Osteoblast (primary cell): ENCODE results near the gene MUL1. TPM values are rescaled to one million over a fixed set of nuclear protein-coding genes. Genes with fewer than 3 reads are reported as not detected.

Experiments used
- DNase-seq: peaks from one replicate; pipeline ENCODE4 v3.0.0; 2011; ENCODE audit warnings: low spot score, mixed read lengths; ENCODE audit not compliant: insufficient read length; ENCODE audit errors: missing footprints
- H2AFZ ChIP-seq: 2 replicates; pipeline ENCODE4 v1.6.0; 2011; ENCODE audit warnings: mild to moderate bottlenecking, low read length
- H3K27ac ChIP-seq: 2 replicates; pipeline ENCODE4 v1.5.1; 2011; ENCODE audit warnings: mild to moderate bottlenecking, low read depth, low read length, moderate library complexity
- H3K27me3 ChIP-seq: 2 replicates; pipeline ENCODE4 v1.6.0; 2012; ENCODE audit warnings: mild to moderate bottlenecking, control low read depth, inconsistent platforms, low read length, moderate library complexity; ENCODE audit not compliant: insufficient read depth
- H3K36me3 ChIP-seq: 2 replicates; pipeline ENCODE4 v1.5.1; 2011; ENCODE audit warnings: mild to moderate bottlenecking, low read length, control low read depth, moderate library complexity; ENCODE audit not compliant: insufficient read depth
- H3K4me1 ChIP-seq: 2 replicates; pipeline ENCODE4 v1.5.1; 2011; ENCODE audit warnings: mild to moderate bottlenecking, low read length, control low read depth, moderate library complexity; ENCODE audit not compliant: insufficient read depth
- H3K4me2 ChIP-seq: 2 replicates; pipeline ENCODE4 v1.6.0; 2011; ENCODE audit warnings: mild to moderate bottlenecking, low read length; ENCODE audit not compliant: insufficient read depth
- H3K4me3 ChIP-seq: fragments of 200-600 bp; sonication (generic); 3 replicates; pipeline ENCODE4 v1.5.1; 2012; ENCODE audit warnings: mild to moderate bottlenecking, low read length, inconsistent platforms; ENCODE audit not compliant: insufficient read depth
- H3K79me2 ChIP-seq: 2 replicates; pipeline ENCODE4 v1.6.0; 2012; ENCODE audit warnings: mild to moderate bottlenecking, low read length, control low read depth, inconsistent platforms; ENCODE audit not compliant: insufficient read depth
- H3K9me3 ChIP-seq: 2 replicates; pipeline ENCODE4 v1.5.1; 2011; ENCODE audit warnings: low read depth, low read length, control low read depth
- H4K20me1 ChIP-seq: 2 replicates; pipeline ENCODE4 v1.6.0; 2012; ENCODE audit warnings: mild to moderate bottlenecking, low read length, control low read depth; ENCODE audit not compliant: insufficient read depth
- total RNA-seq: library from RNA; depleted of rRNA; stranded (reverse); fragments of >200 nt; gene quantifications from 2 replicates; pipeline ENCODE4 v1.2.3, GENCODE V29; 2012
- TF ChIP-seq, protein P1 (sequence below): IDR thresholded peaks from 2 replicates; pipeline ENCODE4 v1.5.1; 2011; ENCODE audit warnings: mild to moderate bottlenecking, low read depth, low read length, moderate library complexity; ENCODE audit errors: extremely low read depth

MUL1 gene, protein sequence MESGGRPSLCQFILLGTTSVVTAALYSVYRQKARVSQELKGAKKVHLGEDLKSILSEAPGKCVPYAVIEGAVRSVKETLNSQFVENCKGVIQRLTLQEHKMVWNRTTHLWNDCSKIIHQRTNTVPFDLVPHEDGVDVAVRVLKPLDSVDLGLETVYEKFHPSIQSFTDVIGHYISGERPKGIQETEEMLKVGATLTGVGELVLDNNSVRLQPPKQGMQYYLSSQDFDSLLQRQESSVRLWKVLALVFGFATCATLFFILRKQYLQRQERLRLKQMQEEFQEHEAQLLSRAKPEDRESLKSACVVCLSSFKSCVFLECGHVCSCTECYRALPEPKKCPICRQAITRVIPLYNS
- total RNA-seq, result 31.8 and 37.3 TPM in 2 replicates

DNA sequence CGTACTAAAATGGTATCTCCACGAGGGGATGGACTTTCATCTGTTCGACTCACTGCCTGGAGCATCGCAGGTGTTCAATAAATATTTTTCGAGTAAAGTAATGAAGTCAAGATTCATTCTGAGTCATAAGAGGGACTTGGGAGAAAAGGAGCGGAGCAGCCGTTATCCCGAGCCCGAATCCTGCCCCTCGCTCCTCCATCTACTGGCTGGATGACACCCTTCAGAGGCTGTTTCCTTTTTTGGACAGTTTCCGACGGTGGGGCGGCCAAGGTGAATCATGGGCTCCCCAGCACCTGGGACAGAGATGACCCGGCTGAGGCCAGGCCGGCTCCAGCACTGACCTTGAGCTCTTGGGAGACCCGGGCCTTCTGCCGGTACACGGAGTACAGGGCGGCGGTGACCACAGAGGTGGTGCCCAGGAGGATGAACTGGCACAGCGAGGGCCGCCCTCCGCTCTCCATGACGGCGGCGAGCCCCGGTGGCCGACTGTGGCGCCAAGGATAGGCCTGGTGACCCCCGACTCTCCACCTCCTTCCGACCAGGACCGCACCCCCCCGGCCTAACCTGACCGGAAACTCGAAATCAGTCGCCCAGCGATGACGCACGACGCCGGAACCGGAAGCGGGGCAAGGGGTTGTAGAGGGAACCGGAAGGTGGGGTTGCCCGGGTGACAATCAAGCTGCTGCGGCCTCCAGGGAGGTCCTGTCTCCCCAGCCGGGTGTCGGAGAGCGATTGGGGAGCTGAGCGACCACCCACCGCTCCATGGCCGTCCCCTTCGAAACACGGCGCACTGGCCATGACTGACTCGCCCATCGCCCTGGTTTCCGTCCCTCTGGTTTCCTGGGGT, at the start of gene MUL1:
Gene MUL1, minus strand, starts transcription at position 588 of the 847 bp plus-strand sequence. Its CDS starts 127 bp downstream, at position 461.
- H3K36me3 ChIP-seq, result peaks cover 14% of the 10 kb centered on the region
- peak within 1 kb of the TSS; percentile 93 for H3K4me3 ChIP-seq
- peak within 1 kb of the TSS; percentile 85 for H3K4me2 ChIP-seq
- no peaks in the 10 kb centered on the region for H3K27me3 ChIP-seq
- peak within 1 kb of the TSS; percentile 88 for H3K27ac ChIP-seq
- H2AFZ ChIP-seq, result peak within 1 kb of the TSS; percentile 99
- H3K79me2 ChIP-seq, result peaks cover 47% of the 10 kb centered on the region
- no peaks in the 10 kb centered on the region for H3K4me1 ChIP-seq
- H3K9me3 ChIP-seq, result no peaks in the 10 kb centered on the region
- H4K20me1 ChIP-seq, result peaks cover 6% of the 10 kb centered on the region
- TF ChIP-seq, protein P1, sequence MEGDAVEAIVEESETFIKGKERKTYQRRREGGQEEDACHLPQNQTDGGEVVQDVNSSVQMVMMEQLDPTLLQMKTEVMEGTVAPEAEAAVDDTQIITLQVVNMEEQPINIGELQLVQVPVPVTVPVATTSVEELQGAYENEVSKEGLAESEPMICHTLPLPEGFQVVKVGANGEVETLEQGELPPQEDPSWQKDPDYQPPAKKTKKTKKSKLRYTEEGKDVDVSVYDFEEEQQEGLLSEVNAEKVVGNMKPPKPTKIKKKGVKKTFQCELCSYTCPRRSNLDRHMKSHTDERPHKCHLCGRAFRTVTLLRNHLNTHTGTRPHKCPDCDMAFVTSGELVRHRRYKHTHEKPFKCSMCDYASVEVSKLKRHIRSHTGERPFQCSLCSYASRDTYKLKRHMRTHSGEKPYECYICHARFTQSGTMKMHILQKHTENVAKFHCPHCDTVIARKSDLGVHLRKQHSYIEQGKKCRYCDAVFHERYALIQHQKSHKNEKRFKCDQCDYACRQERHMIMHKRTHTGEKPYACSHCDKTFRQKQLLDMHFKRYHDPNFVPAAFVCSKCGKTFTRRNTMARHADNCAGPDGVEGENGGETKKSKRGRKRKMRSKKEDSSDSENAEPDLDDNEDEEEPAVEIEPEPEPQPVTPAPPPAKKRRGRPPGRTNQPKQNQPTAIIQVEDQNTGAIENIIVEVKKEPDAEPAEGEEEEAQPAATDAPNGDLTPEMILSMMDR, result no peak
- DNase-seq, result peak; percentile 98

GRCh38 chr1:20555758-20556120, 47.8 kb upstream of the MUL1 start:
- Histone ChIP-seq H3K27ac (no peak overlapping the region), H3K27me3 (peaks cover 75% of the 10 kb centered on the region), H3K4me3 (no peak overlapping the region), H4K20me1 (no peaks in the 10 kb centered on the region), H2AFZ (no peak overlapping the region), H3K36me3 (no peaks in the 10 kb centered on the region), H3K4me1 (no peaks in the 10 kb centered on the region), H3K4me2 (no peak overlapping the region), H3K9me3 (no peaks in the 10 kb centered on the region), H3K79me2 (no peaks in the 10 kb centered on the region)
- TF ChIP-seq, protein P1, result no peak
- no peak for DNase-seq

GRCh38 chr1:20555025-20555757, 47.2 kb upstream of the MUL1 start:
- Histone ChIP-seq H2AFZ (no peak overlapping the region), H3K79me2 (no peaks in the 10 kb centered on the region), H4K20me1 (no peaks in the 10 kb centered on the region), H3K4me2 (no peak overlapping the region), H3K27ac (no peak overlapping the region), H3K4me3 (no peak overlapping the region), H3K4me1 (no peaks in the 10 kb centered on the region), H3K36me3 (no peaks in the 10 kb centered on the region), H3K27me3 (peaks cover 72% of the 10 kb centered on the region), H3K9me3 (no peaks in the 10 kb centered on the region)
- DNase-seq, result peak; percentile 82
- TF ChIP-seq, protein P1, result no peak
